K562 (cell line): ENCODE measurements around the gene HMGN3. TPM values are rescaled to one million over a fixed set of nuclear protein-coding genes. Genes with fewer than 3 reads are reported as not detected.

ENCODE experiments used
- CGGBP1 ChIP-seq: fragments of 250-450 bp; sonication (Bioruptor Pico); IDR thresholded peaks from 2 replicates; pipeline ENCODE4 v1.9.0; 2021; ENCODE audit warnings: mild to moderate bottlenecking
- DEAF1 ChIP-seq: fragments of 450-650 bp; formaldehyde crosslinking; IDR thresholded peaks from 2 replicates; pipeline ENCODE4 v1.4.0; 2020; ENCODE audit warnings: mild to moderate bottlenecking, moderate library complexity
- EP300 ChIP-seq: IDR thresholded peaks from 2 replicates; pipeline ENCODE4 v1.6.1; 2012; ENCODE audit warnings: low read length, improper control_type of control experiment
- MEF2D ChIP-seq: conservative IDR thresholded peaks from 2 replicates; pipeline ENCODE4 v1.6.1; 2016; ENCODE audit warnings: low read depth, missing genetic modification characterization, missing compliant biosample characterization
- MGA ChIP-seq: fragments of 450-650 bp; IDR thresholded peaks from 2 replicates; pipeline ENCODE4 v1.6.1; 2016; ENCODE audit warnings: mild to moderate bottlenecking, moderate library complexity
- PTBP1 ChIP-seq: fragments of 200-400 bp; formaldehyde crosslinking; IDR thresholded peaks from 2 replicates; pipeline ENCODE4 v1.6.1; 2017; ENCODE audit warnings: low read depth, low read length
- SAFB ChIP-seq: fragments of 200-400 bp; formaldehyde crosslinking; IDR thresholded peaks from 2 replicates; pipeline ENCODE4 v1.6.1; 2017; ENCODE audit warnings: low read depth, low read length, borderline replicate concordance
- SIRT6 ChIP-seq: IDR thresholded peaks from one replicate; pipeline ENCODE4 v1.6.1; 2012; ENCODE audit warnings: low read depth, mild to moderate bottlenecking, control low read depth, inconsistent platforms, low read length, moderate library complexity
- SMAD2 ChIP-seq: fragments of 150-350 bp; IDR thresholded peaks from 2 replicates; pipeline ENCODE4 v1.6.1; 2014; ENCODE audit warnings: low read depth, mild to moderate bottlenecking, low read length
- ZNF134 ChIP-seq: fragments of 250-450 bp; sonication (Bioruptor Pico); conservative IDR thresholded peaks from 2 replicates; pipeline ENCODE4 v1.4.0; 2020
- ZNF24 ChIP-seq: fragments of 450-650 bp; IDR thresholded peaks from 2 replicates; pipeline ENCODE4 v1.6.1; 2016
- ZNF76 ChIP-seq: fragments of 250-450 bp; sonication (Bioruptor Pico); IDR thresholded peaks from 2 replicates; pipeline ENCODE4 v1.4.0; 2020; ENCODE audit warnings: mild to moderate bottlenecking, moderate library complexity, borderline replicate concordance
- polyA plus RNA-seq, 8 experiments: library from polyadenylated mRNA; depleted of rRNA in 4 of 8; stranded (reverse) in 5 of 8; unstranded in 3 of 8; fragments of >200 nt; fragmentation: Nextera tagmentation in 2 of 8; fragmentation: Illumina TruSeq in 1 of 8; extraction: Ambion mirVana in 2 of 8; extraction: Trizol in 1 of 8; gene quantifications; 2 replicates each; pipeline versions ENCODE4 v1.2.1 to v1.2.3, GENCODE V29; 2011 to 2014; ENCODE audit warnings: inconsistent platforms in 1 of 8, missing spikeins in 1 of 8
- total RNA-seq, 7 experiments: library from RNA; depleted of rRNA in 6 of 7; stranded (reverse); fragments of >200 nt in 6 of 7; fragmentation: Illumina TruSeq in 2 of 7; extraction: Trizol in 2 of 7; gene quantifications; 2 replicates each; pipeline versions ENCODE4 v1.2.1 to v1.2.3, GENCODE V29; 2011 to 2021; ENCODE audit warnings: low replicate concordance in 1 of 7

The HMGN3 gene
- total and polyA plus RNA-seq, 9 of the 15 experiments (the other 6 are each of a cell fraction or from before 2014, with no cell fraction given) = 42.1 to 154 (median 88.1) TPM

- TF ChIP-seq DEAF1 (CRISPR knock-in tag) (no peak), CGGBP1 (CRISPR knock-in tag) (no peak), ZNF134 (no peak), SMAD2 (no peak), ZNF76 (CRISPR knock-in tag) (no peak), EP300 (no peak), MGA (no peak), ZNF24 (no peak), SIRT6 (no peak), PTBP1 (no peak), SAFB (no peak), MEF2D (tag) (0 out of 2 replicates have a peak, but pooled peaks have one; percentile 30)
These were observed 23.1 kb upstream of the HMGN3 start (continued) for GRCh38 chr6:79257381-79258205.
